ENCODE results near the gene DSCAML1.

Gene DSCAML1

GRCh38 chr11:117584056-117584830 lies 212.8 kb downstream of the DSCAML1 start:
- no peak overlapping the region for H3K4me3 Mint-ChIP-seq
- peaks cover 3% of the 10 kb centered on the region for H3K4me1 Mint-ChIP-seq
- no peaks in the 10 kb centered on the region for H3K36me3 Mint-ChIP-seq
- H3K27me3 Mint-ChIP-seq = peaks cover 18% of the 10 kb centered on the region
- DNase-seq (ENCODE audit: low spot score in 2 of 2) (no peak), ATAC-seq (ENCODE audit: low read depth) (no peak)
- no peaks in the 10 kb centered on the region for H3K9me3 Mint-ChIP-seq
- no peak overlapping the region for H3K27ac Mint-ChIP-seq

GRCh38 chr11:117583063-117583801 lies 213.8 kb downstream of the DSCAML1 start:
- Mint-ChIP-seq H3K4me1 (peaks cover 3% of the 10 kb centered on the region), H3K27ac (no peak overlapping the region), H3K9me3 (peaks cover under 1% of the 10 kb centered on the region), H3K4me3 (no peak overlapping the region), H3K36me3 (no peaks in the 10 kb centered on the region), H3K27me3 (peaks cover 21% of the 10 kb centered on the region)
- DNase-seq (ENCODE audit: low spot score in 2 of 2) = no peak
- ATAC-seq (ENCODE audit: low read depth) = no peak

GRCh38 chr11:117582433-117582832 lies 214.6 kb downstream of the DSCAML1 start:
- DNase-seq (ENCODE audit: low spot score in 2 of 2) = no peak
- no peak for ATAC-seq (ENCODE audit: low read depth)
- Mint-ChIP-seq H3K4me3 (no peak overlapping the region), H3K27ac (no peak overlapping the region), H3K4me1 (peaks cover 3% of the 10 kb centered on the region), H3K9me3 (peaks cover 2% of the 10 kb centered on the region), H3K27me3 (peaks cover 22% of the 10 kb centered on the region), H3K36me3 (no peaks in the 10 kb centered on the region)

GRCh38 chr11:117580866-117581265 lies 216.2 kb downstream of the DSCAML1 start:
- no peak for DNase-seq (ENCODE audit: low spot score in 2 of 2)

GRCh38 chr11:117579161-117579560 lies 217.9 kb downstream of the DSCAML1 start:
- Mint-ChIP-seq H3K36me3 (no peaks in the 10 kb centered on the region), H3K4me1 (no peaks in the 10 kb centered on the region), H3K9me3 (peaks cover 2% of the 10 kb centered on the region), H3K27me3 (peaks cover 19% of the 10 kb centered on the region), H3K4me3 (no peak overlapping the region), H3K27ac (no peak overlapping the region)
- DNase-seq (ENCODE audit: low spot score in 2 of 2) (no peak), ATAC-seq (ENCODE audit: low read depth) (no peak)

More at GRCh38 chr11:117580866-117581265, 216.2 kb downstream of the DSCAML1 start:
- H3K4me3 Mint-ChIP-seq = no peak overlapping the region
- no peak for ATAC-seq (ENCODE audit: low read depth)
- no peaks in the 10 kb centered on the region for H3K36me3 Mint-ChIP-seq
- peaks cover 3% of the 10 kb centered on the region for H3K4me1 Mint-ChIP-seq
- peaks cover 22% of the 10 kb centered on the region for H3K27me3 Mint-ChIP-seq
- no peak overlapping the region for H3K27ac Mint-ChIP-seq
- peaks cover 2% of the 10 kb centered on the region for H3K9me3 Mint-ChIP-seq

GRCh38 chr11:117575856-117576255 lies 221.2 kb downstream of the DSCAML1 start:
- Mint-ChIP-seq H3K27me3 (peaks cover 12% of the 10 kb centered on the region), H3K4me1 (no peaks in the 10 kb centered on the region), H3K9me3 (peaks cover 2% of the 10 kb centered on the region), H3K36me3 (no peaks in the 10 kb centered on the region), H3K4me3 (no peak overlapping the region), H3K27ac (no peak overlapping the region)
- ATAC-seq (ENCODE audit: low read depth) = no peak
- DNase-seq (ENCODE audit: low spot score in 2 of 2) = no peak

- ATAC-seq (ENCODE audit: low read depth) = no peak
- no peaks in the 10 kb centered on the region for H3K36me3 Mint-ChIP-seq
Measured at GRCh38 chr11:117574551-117574950, 222.5 kb downstream of the DSCAML1 start.

GRCh38 chr11:117573326-117573725 lies 223.7 kb downstream of the DSCAML1 start:
- no peak overlapping the region for H3K27ac Mint-ChIP-seq
- DNase-seq (ENCODE audit: low spot score in 2 of 2) (no peak), ATAC-seq (ENCODE audit: low read depth) (no peak)
- H3K36me3 Mint-ChIP-seq = no peaks in the 10 kb centered on the region
- H3K9me3 Mint-ChIP-seq = peaks cover 2% of the 10 kb centered on the region
- peaks cover 9% of the 10 kb centered on the region for H3K27me3 Mint-ChIP-seq
- H3K4me3 Mint-ChIP-seq = no peak overlapping the region
- no peaks in the 10 kb centered on the region for H3K4me1 Mint-ChIP-seq

More at GRCh38 chr11:117574551-117574950, 222.5 kb downstream of the DSCAML1 start:
- no peak for DNase-seq (ENCODE audit: low spot score in 2 of 2)
- Mint-ChIP-seq H3K4me3 (no peak overlapping the region), H3K4me1 (no peaks in the 10 kb centered on the region), H3K27me3 (peaks cover 15% of the 10 kb centered on the region), H3K9me3 (peaks cover 2% of the 10 kb centered on the region), H3K27ac (no peak overlapping the region)

GRCh38 chr11:117572671-117573070 lies 224.3 kb downstream of the DSCAML1 start:
- ATAC-seq (ENCODE audit: low read depth) = no peak
- H3K36me3 Mint-ChIP-seq = no peaks in the 10 kb centered on the region
- no peak overlapping the region for H3K27ac Mint-ChIP-seq
- DNase-seq (ENCODE audit: low spot score in 2 of 2) = no peak
- peaks cover 7% of the 10 kb centered on the region for H3K27me3 Mint-ChIP-seq
- H3K4me3 Mint-ChIP-seq = no peak overlapping the region
- H3K9me3 Mint-ChIP-seq = no peaks in the 10 kb centered on the region
- no peaks in the 10 kb centered on the region for H3K4me1 Mint-ChIP-seq

GRCh38 chr11:117572129-117572528 lies 224.9 kb downstream of the DSCAML1 start:
- Mint-ChIP-seq H3K9me3 (no peaks in the 10 kb centered on the region), H3K27ac (no peak overlapping the region), H3K36me3 (no peaks in the 10 kb centered on the region), H3K4me3 (no peak overlapping the region), H3K4me1 (no peaks in the 10 kb centered on the region), H3K27me3 (peaks cover 7% of the 10 kb centered on the region)
- DNase-seq (ENCODE audit: low spot score in 2 of 2) (no peak), ATAC-seq (ENCODE audit: low read depth) (no peak)

GRCh38 chr11:117570701-117571100 lies 226.3 kb downstream of the DSCAML1 start:
- Mint-ChIP-seq H3K4me3 (no peak overlapping the region), H3K27ac (no peak overlapping the region)

GRCh38 chr11:117569911-117570310 lies 227.1 kb downstream of the DSCAML1 start:
- no peak for DNase-seq (ENCODE audit: low spot score in 2 of 2)
- H3K27me3 Mint-ChIP-seq = peaks cover 11% of the 10 kb centered on the region
- no peaks in the 10 kb centered on the region for H3K4me1 Mint-ChIP-seq
- H3K9me3 Mint-ChIP-seq = no peaks in the 10 kb centered on the region
- no peak overlapping the region for H3K27ac Mint-ChIP-seq
- no peak for ATAC-seq (ENCODE audit: low read depth)
- H3K36me3 Mint-ChIP-seq = no peaks in the 10 kb centered on the region
- H3K4me3 Mint-ChIP-seq = no peak overlapping the region

More at GRCh38 chr11:117570701-117571100, 226.3 kb downstream of the DSCAML1 start:
- Mint-ChIP-seq H3K27me3 (peaks cover 9% of the 10 kb centered on the region), H3K9me3 (no peaks in the 10 kb centered on the region), H3K4me1 (no peaks in the 10 kb centered on the region), H3K36me3 (no peaks in the 10 kb centered on the region)
- no peak for DNase-seq (ENCODE audit: low spot score in 2 of 2)
- no peak for ATAC-seq (ENCODE audit: low read depth)

GRCh38 chr11:117565709-117566108 lies 231.3 kb downstream of the DSCAML1 start:
- Mint-ChIP-seq H3K27me3 (peaks cover 24% of the 10 kb centered on the region), H3K4me3 (no peak overlapping the region), H3K36me3 (no peaks in the 10 kb centered on the region), H3K27ac (no peak overlapping the region), H3K9me3 (no peaks in the 10 kb centered on the region), H3K4me1 (no peaks in the 10 kb centered on the region)
- ATAC-seq (ENCODE audit: low read depth) (no peak), DNase-seq (ENCODE audit: low spot score in 2 of 2) (no peak)

- Mint-ChIP-seq H3K4me3 (no peak overlapping the region), H3K9me3 (no peaks in the 10 kb centered on the region), H3K36me3 (no peaks in the 10 kb centered on the region), H3K27me3 (peaks cover 21% of the 10 kb centered on the region), H3K27ac (no peak overlapping the region), H3K4me1 (no peaks in the 10 kb centered on the region)
- ATAC-seq (ENCODE audit: low read depth) (no peak), DNase-seq (ENCODE audit: low spot score in 2 of 2) (no peak)
Measured at GRCh38 chr11:117564321-117564720, 232.7 kb downstream of the DSCAML1 start.

Measured in memory B cell (primary cell).